Large intestine (tissue), 3 donors: Measurements from ENCODE around the gene RHD. TPM values are rescaled to one million over a fixed set of nuclear protein-coding genes. Genes with fewer than 3 reads are reported as not detected.
"Not testable (repeated sequence)": the region's sequence is repeated elsewhere in the genome, so short reads cannot be mapped to it uniquely, and the experiment has no call there.

Source experiments
- DNase-seq, 2 donors: peaks; one replicate each; pipeline versions ENCODE4 v3.0.0 to v3.0.0-alpha.2; 2013
- H3K27ac ChIP-seq: one replicate; pipeline ENCODE4 v1.5.1; 2013; ENCODE audit warnings: low read length
- H3K27me3 ChIP-seq: 2 replicates; pipeline ENCODE4 v1.6.1; 2013; ENCODE audit warnings: low read length; ENCODE audit not compliant: control insufficient read depth, insufficient read depth
- H3K36me3 ChIP-seq: 2 replicates; pipeline ENCODE4 v1.6.1; 2013; ENCODE audit warnings: low read length; ENCODE audit not compliant: control insufficient read depth, insufficient read depth
- H3K4me1 ChIP-seq: one replicate; pipeline ENCODE4 v1.6.1; 2013; ENCODE audit warnings: low read length; ENCODE audit not compliant: control insufficient read depth, insufficient read depth
- H3K4me3 ChIP-seq: one replicate; pipeline ENCODE4 v1.5.1; 2013; ENCODE audit warnings: low read length
- H3K9me3 ChIP-seq: one replicate; pipeline ENCODE4 v1.6.1; 2013; ENCODE audit warnings: mild to moderate bottlenecking, low read depth, low read length, moderate library complexity; ENCODE audit not compliant: control insufficient read depth
- WGBS: methylation state at CpG from one replicate; pipeline ENCODE4 v1.1.5; 2013; ENCODE audit warnings: low lambda C conversion rate; ENCODE audit not compliant: insufficient coverage; 5-methylcytosine and 5-hydroxymethylcytosine counted together
- polyA plus RNA-seq: library from polyadenylated mRNA; unstranded; fragments of 120-200 nt; gene quantifications from one replicate; pipeline ENCODE4 v1.2.1, GENCODE V29; 2013

Gene RHD
- polyA plus RNA-seq, 1 donor: 1.5 TPM

DNA sequence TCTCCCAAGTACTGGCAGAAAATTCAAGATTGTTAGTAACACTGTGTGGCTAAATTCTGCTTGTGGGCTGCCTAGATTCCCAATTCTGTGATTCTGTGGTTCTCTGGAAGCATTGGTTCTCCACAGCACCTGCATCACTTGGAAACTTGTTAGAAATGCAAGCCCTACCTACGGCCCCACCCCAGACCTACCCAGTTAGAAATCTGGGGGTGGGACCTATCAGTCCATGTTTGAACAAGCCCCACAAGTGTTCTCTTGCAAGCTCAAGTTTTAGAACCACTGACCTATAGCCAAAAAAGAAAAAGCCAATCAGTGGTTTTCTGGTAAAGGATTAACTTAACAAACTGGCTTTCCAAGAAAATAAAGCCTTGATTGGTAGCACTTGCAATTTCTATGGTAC, 35.9 kb downstream of the RHD start:
- H3K27ac ChIP-seq: not testable (repeated sequence)
- no CpG with 5 or more reads among the region's 1 CpG for WGBS

DNA sequence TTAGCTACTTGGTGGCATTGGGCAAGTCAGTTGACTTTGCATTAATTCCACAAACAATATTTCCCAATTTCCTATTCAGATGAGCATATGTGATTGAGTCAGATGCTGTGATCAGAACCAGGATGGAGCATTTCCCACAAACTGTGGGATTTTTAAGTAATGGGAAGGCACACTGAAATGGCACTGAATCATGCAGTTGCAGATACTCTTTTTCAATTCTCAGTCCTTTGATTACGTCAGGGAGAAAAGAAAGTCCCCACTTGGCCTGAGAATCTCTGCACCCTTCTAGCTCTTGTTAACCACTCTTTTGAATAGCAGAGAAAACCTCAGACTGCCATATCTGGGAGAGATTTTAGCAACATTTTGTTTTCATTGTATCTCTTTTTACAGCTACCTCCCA, 36.8 kb downstream of the RHD start:
- H3K9me3 ChIP-seq, H3K4me1 ChIP-seq, H3K27me3 ChIP-seq, H3K27ac ChIP-seq, H3K4me3 ChIP-seq, H3K36me3 ChIP-seq, DNase-seq: not testable (repeated sequence)
- WGBS: no CpG with 5 or more reads among the region's 1 CpG

More for the DNA sequence above, 35.9 kb downstream of the RHD start:
- H3K9me3 ChIP-seq, DNase-seq, H3K4me3 ChIP-seq, H3K36me3 ChIP-seq, H3K4me1 ChIP-seq, H3K27me3 ChIP-seq: not testable (repeated sequence)

DNA sequence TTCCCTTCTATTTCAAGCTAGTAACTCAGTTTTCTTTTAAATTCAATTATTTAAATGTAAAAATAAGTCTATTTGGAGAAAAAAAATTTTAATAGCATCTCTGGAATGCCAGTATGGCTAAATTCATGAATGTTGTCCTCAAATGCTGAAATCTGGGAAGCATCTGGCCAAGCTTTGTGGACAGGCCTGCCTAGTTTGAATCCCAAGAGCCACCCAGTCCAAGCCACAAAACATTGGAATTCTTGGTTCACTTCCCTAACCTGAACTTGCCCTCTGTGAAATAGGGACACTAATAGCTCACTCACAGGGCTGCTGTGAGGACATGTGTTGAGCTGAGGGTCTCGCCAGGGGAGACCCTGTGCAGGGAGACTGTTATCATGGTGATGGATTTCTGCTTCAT, 37.2 kb downstream of the RHD start:
- H3K27ac ChIP-seq, H3K4me1 ChIP-seq, H3K36me3 ChIP-seq, DNase-seq, H3K4me3 ChIP-seq, H3K27me3 ChIP-seq, H3K9me3 ChIP-seq: not testable (repeated sequence)
- no CpG with 5 or more reads among the region's 1 CpG for WGBS

DNA sequence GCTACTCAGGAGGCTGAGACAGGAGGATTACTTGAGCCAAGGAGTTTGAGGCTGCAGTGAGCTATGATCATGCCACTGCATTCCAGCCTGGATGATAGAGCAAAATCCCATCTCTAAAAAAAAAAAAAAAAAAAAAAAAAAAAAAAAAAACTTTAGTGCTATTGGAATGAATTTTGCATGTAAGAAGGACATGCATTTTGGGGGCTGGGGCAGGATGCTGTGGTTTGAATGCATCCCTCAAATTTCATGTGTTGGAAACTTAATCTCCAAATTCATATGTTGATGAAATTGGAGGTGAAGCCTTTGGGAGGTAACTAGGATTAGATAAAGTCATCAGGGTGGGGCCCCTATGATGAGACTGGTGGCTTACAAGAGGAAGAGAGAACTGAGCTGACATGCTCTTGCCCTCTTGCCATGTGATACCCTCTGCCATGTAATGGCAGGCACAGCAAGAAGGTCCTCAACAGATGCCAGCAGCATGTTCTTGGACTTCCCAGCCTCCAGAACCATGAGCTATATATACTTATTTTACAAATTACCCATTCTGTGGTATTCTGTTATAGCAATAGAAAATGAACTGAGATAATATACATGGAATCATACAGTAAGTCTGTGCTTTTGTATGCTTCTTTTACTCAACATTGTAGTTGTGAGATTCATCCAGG, 40.6 kb downstream of the RHD start:
- H3K36me3 ChIP-seq, H3K9me3 ChIP-seq, H3K27ac ChIP-seq, H3K4me1 ChIP-seq, DNase-seq, H3K4me3 ChIP-seq, H3K27me3 ChIP-seq: not testable (repeated sequence)

DNA sequence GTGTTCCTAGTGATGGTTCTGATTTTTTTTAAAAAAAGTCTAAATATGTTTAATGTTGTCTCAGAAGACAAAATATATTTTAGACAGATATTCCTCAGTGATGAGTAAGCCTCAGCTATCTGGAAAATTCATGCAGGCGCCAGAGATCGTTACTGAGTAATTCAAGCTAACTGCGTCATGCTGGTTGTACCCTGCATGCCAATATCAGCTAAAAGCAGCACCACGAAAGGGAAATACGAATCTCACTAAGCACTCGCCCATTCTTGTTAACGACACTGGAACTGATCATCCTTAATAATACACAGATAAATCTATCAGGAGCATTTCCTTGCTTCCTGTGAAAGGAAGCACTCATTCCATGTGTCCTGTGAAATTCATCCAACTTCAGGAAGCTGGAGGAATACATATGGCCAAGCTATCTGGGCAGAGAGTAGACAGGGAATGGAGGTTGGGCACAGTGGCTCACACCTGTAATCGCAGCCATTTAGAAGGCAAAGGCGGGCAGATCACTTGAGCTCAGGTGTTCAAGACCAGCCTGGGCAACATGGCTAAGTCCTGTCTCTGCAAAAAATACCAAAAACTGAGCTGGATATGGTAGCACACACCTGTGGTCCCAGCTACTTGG, 48.1 kb downstream of the RHD start:
- H3K4me3 ChIP-seq, H3K4me1 ChIP-seq, H3K36me3 ChIP-seq, H3K27ac ChIP-seq, DNase-seq, H3K9me3 ChIP-seq, H3K27me3 ChIP-seq: not testable (repeated sequence)
- 90% methylated on average over 2 of the region's 9 CpGs for WGBS

DNA sequence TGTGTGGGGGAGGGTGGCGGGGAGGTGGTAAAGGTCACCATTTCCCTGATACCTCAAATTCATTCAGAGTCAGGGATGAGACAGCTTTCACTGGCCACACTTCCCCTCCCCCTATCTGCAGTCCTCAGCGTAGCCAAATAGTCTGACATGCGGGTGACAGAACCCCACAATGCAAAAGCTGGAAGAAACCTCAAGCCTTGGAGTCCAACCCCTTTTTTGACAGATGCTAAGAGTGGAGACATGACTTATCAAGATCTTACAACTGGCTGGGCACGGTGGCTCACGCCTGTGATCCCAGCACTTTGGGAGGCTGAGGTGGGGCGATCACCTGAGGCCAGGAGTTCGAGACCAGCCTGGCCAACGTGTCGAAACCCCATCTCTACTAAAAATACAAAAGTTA, 49.8 kb downstream of the RHD start:
- not testable (repeated sequence) for H3K9me3 ChIP-seq, H3K4me1 ChIP-seq, H3K27me3 ChIP-seq, H3K27ac ChIP-seq, H3K36me3 ChIP-seq, DNase-seq, H3K4me3 ChIP-seq
- WGBS: no CpG with 5 or more reads among the region's 9 CpGs

DNA sequence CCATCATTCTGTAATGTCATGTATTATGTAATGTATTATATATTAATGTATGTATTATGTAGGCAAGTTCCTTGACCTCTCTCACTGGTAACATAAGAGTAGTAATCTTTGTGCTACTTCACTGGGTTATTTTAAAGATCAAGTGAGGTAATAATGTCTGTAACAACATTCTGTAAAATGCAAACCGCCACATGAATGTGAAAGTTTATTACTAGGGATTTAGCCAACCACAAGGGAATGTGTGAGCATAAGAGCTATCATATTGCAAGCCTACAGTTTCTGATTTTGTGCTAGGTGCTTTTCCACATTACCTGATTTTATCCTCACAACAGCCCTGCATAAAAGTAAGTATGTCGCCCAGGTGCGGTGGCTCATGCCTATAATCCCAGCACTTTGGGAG, 52.1 kb downstream of the RHD start:
- WGBS: no CpG with 5 or more reads among the region's 3 CpGs
- not testable (repeated sequence) for H3K9me3 ChIP-seq, H3K4me3 ChIP-seq, H3K4me1 ChIP-seq, H3K27me3 ChIP-seq, H3K27ac ChIP-seq, DNase-seq, H3K36me3 ChIP-seq

DNA sequence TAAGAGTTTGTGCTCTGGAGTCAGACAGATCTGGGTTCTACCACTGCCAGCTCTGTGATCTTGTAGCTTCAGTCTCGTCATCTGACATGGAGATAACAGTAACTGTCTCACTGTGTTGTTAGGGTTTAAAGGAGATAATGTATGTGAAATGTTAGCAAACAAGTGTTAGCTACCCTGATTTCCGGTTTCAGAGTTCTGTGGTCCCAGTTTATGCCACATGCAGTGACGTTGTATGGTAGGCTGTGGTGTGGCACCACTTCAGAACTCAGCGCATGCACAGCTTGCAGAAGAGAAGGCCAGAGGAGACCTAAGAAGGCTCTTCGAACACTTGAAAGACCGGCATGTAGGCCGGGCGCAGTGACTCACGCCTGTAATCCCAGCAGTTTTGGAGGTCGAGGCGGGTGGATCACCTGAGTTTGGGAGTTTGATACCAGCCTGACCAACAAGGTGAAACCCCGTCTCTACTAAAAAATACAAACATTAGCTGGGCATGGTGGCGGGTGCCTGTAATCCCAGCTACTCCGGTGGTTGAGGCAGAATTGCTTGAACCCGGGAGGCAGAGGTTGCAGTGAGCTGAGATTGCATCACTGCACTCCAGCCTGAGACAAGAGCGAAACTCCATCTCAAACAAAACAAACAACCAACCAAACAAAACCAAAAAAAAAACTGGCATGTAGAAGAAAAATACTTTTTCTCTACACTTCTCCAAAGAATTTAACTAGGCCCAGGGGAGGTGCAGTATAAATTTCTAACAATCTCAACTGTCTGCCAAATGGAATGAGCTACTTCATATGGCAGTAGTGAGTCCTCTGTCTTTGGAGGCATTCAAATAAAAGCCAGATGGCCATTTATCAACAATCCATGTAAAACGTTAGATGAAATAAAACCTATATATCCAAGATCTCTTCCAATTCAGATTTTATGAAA, 55.8 kb downstream of the RHD start:
- H3K36me3 ChIP-seq, H3K27ac ChIP-seq, H3K27me3 ChIP-seq, DNase-seq, H3K9me3 ChIP-seq, H3K4me3 ChIP-seq, H3K4me1 ChIP-seq: not testable (repeated sequence)
- no CpG with 5 or more reads among the region's 17 CpGs for WGBS

DNA sequence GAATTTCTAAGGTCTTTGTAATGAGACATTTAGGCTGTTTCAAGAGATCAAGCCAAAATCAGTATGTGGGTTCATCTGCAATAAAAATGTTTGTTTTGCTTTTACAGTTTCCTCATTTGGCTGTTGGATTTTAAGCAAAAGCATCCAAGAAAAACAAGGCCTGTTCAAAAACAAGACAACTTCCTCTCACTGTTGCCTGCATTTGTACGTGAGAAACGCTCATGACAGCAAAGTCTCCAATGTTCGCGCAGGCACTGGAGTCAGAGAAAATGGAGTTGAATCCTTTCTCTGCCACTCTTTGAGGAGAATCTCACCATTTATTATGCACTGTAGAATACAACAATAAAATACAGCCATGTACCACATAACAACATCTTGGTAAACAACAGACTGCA, 56.5 kb downstream of the RHD start:
- DNase-seq, H3K4me3 ChIP-seq, H3K4me1 ChIP-seq, H3K36me3 ChIP-seq, H3K27me3 ChIP-seq, H3K9me3 ChIP-seq, H3K27ac ChIP-seq: not testable (repeated sequence)
- WGBS: no CpG with 5 or more reads among the region's 4 CpGs

DNA sequence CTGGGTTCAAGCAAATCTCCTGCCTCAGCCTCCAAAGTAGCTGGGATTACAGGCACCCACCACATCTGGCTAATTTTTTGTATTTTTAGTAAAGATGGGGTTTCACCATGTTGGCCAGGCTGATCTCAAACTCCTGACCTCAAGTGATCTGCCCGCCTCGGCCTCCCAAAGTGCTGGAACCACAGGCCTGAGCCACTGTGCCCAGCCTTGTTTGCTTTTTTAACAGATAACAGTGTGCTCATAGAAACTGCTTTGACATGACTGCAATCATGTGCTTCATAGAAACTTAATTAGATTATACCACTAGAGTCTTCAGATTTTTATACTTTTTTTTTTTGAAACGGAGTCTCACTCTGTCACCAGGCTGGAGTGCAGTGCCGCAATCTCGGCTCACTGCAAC, 57.0 kb downstream of the RHD start:
- H3K27ac ChIP-seq, DNase-seq: not testable (repeated sequence)
- WGBS: no CpG with 5 or more reads among the region's 5 CpGs

More for the DNA sequence above, 57.0 kb downstream of the RHD start:
- H3K9me3 ChIP-seq, H3K4me1 ChIP-seq, H3K4me3 ChIP-seq, H3K27me3 ChIP-seq, H3K36me3 ChIP-seq: not testable (repeated sequence)
